HepG2 (cell line): ENCODE results near the gene SASH1. TPM values are rescaled to one million over a fixed set of nuclear protein-coding genes. Genes with fewer than 3 reads are reported as not detected.

Experiments
- ARID4A ChIP-seq: sonication (generic); formaldehyde crosslinking; IDR thresholded peaks from 2 replicates; pipeline ENCODE4 v1.5.0; 2020; ENCODE audit warnings: mild to moderate bottlenecking, missing genetic modification reagents, borderline replicate concordance
- CHCHD3 ChIP-seq: sonication (generic); formaldehyde crosslinking; IDR thresholded peaks from 2 replicates; pipeline ENCODE4 v1.8.0; 2022; ENCODE audit warnings: mild to moderate bottlenecking, missing genetic modification reagents, moderate library complexity
- ERF ChIP-seq: IDR thresholded peaks from 2 replicates; pipeline ENCODE4 v1.6.1; 2018; ENCODE audit warnings: missing biosample characterization, missing genetic modification reagents
- FOXA1 ChIP-seq, 2 experiments: fragments of 450-650 bp in 1 of 2; sonication (generic) in 1 of 2; formaldehyde crosslinking in 1 of 2; IDR thresholded peaks; 2 replicates each; pipeline versions ENCODE4 v1.4.0 to v1.6.1; 2016 to 2020; ENCODE audit warnings: missing genetic modification reagents in 1 of 2
- LBX2 ChIP-seq: sonication (generic); formaldehyde crosslinking; IDR thresholded peaks from 2 replicates; pipeline ENCODE4 v1.5.0; 2020; ENCODE audit warnings: missing genetic modification reagents, mild to moderate bottlenecking, borderline replicate concordance
- MLLT10 ChIP-seq: sonication (generic); formaldehyde crosslinking; IDR thresholded peaks from 2 replicates; pipeline ENCODE4 v1.4.0; 2020; ENCODE audit warnings: missing genetic modification reagents
- NCOR1 ChIP-seq: fragments of 200-600 bp; sonication (generic); IDR thresholded peaks from 2 replicates; pipeline ENCODE4 v1.7.0; 2017; ENCODE audit warnings: antibody characterized with exemption, low read length, borderline replicate concordance
- PAX8 ChIP-seq: sonication (generic); formaldehyde crosslinking; IDR thresholded peaks from 2 replicates; pipeline ENCODE4 v1.8.0; 2022; ENCODE audit warnings: mild to moderate bottlenecking, missing genetic modification reagents, borderline replicate concordance
- POLR2G ChIP-seq: fragments of 200-400 bp; formaldehyde crosslinking; IDR thresholded peaks from 2 replicates; pipeline ENCODE4 v1.6.1; 2018; ENCODE audit warnings: mild to moderate bottlenecking, low read depth, low read length, moderate library complexity
- SIX4 ChIP-seq: sonication (generic); formaldehyde crosslinking; IDR thresholded peaks from 2 replicates; pipeline ENCODE4 v1.4.0; 2020; ENCODE audit warnings: missing genetic modification reagents
- TAF15 ChIP-seq: fragments of 200-400 bp; formaldehyde crosslinking; IDR thresholded peaks from one replicate; pipeline ENCODE4 v1.6.1; 2018; ENCODE audit warnings: mild to moderate bottlenecking, low read depth, low read length; ENCODE audit not compliant: poor library complexity, severe bottlenecking
- TBX3 ChIP-seq: fragments of 450-650 bp; IDR thresholded peaks from 2 replicates; pipeline ENCODE4 v1.6.1; 2017; ENCODE audit warnings: antibody characterized with exemption, mild to moderate bottlenecking, inconsistent platforms, borderline replicate concordance
- TCF12 ChIP-seq, 2 experiments: fragments of 450-650 bp in 1 of 2; sonication (generic) in 1 of 2; formaldehyde crosslinking in 1 of 2; IDR thresholded peaks; 2 replicates each; pipeline versions ENCODE4 v1.6.1 to v1.8.0; 2017 to 2022; ENCODE audit warnings: antibody characterized with exemption in 1 of 2, mild to moderate bottlenecking in 1 of 2, missing genetic modification reagents in 1 of 2, moderate library complexity in 1 of 2
- TRIM24 ChIP-seq: sonication (generic); formaldehyde crosslinking; IDR thresholded peaks from 2 replicates; pipeline ENCODE4 v1.8.0; 2022; ENCODE audit warnings: mild to moderate bottlenecking, missing genetic modification reagents
- ZNF224 ChIP-seq: sonication (generic); formaldehyde crosslinking; IDR thresholded peaks from 2 replicates; pipeline ENCODE4 v1.5.0; 2020; ENCODE audit warnings: mild to moderate bottlenecking, missing genetic modification reagents
- ZNF280B ChIP-seq: sonication (generic); formaldehyde crosslinking; IDR thresholded peaks from 2 replicates; pipeline ENCODE4 v1.5.0; 2020; ENCODE audit warnings: missing genetic modification reagents, mild to moderate bottlenecking, borderline replicate concordance
- ZNF570 ChIP-seq: sonication (generic); formaldehyde crosslinking; IDR thresholded peaks from 2 replicates; pipeline ENCODE4 v1.4.0; 2020; ENCODE audit warnings: mild to moderate bottlenecking, missing genetic modification reagents, borderline replicate concordance
- ZNF619 ChIP-seq: sonication (generic); formaldehyde crosslinking; IDR thresholded peaks from 2 replicates; pipeline ENCODE4 v1.4.0; 2020; ENCODE audit warnings: mild to moderate bottlenecking, missing genetic modification reagents
- ZNF777 ChIP-seq: sonication (generic); formaldehyde crosslinking; IDR thresholded peaks from 2 replicates; pipeline ENCODE4 v1.4.0; 2020; ENCODE audit warnings: missing genetic modification reagents
- ZNF784 ChIP-seq: sonication (generic); formaldehyde crosslinking; IDR thresholded peaks from 2 replicates; pipeline ENCODE4 v1.5.1; 2020; ENCODE audit warnings: missing genetic modification reagents, mild to moderate bottlenecking, borderline replicate concordance
- ZSCAN12 ChIP-seq: sonication (generic); formaldehyde crosslinking; IDR thresholded peaks from 2 replicates; pipeline ENCODE4 v1.9.0; 2021; ENCODE audit warnings: mild to moderate bottlenecking, missing genetic modification reagents
- polyA plus RNA-seq, 8 experiments: library from polyadenylated mRNA; depleted of rRNA in 3 of 8; stranded (reverse) in 7 of 8; unstranded in 1 of 8; fragments of >200 nt; fragmentation: Illumina TruSeq in 4 of 8; extraction: Trizol in 4 of 8; gene quantifications; 2 replicates each; pipeline versions ENCODE4 v1.2.1 to v1.2.3, GENCODE V29; 2011 to 2016; ENCODE audit warnings: low read depth in 4 of 8, missing spikeins in 1 of 8, mixed read lengths in 1 of 8; ENCODE audit not compliant: insufficient read depth in 1 of 8
- total RNA-seq, 5 experiments: library from RNA; depleted of rRNA; stranded (reverse); fragments of >200 nt; fragmentation: Illumina TruSeq; extraction: Trizol; gene quantifications; 2 replicates each; pipeline ENCODE4 v1.2.3, GENCODE V29; 2016; ENCODE audit warnings: low read depth in 1 of 5

The SASH1 gene
- total and polyA plus RNA-seq, 2 of the 13 experiments (the other 11 are each of a cell fraction or from before 2014, with no cell fraction given), result 7.5 to 8.2 TPM

GRCh38 chr6:148559848-148560433 is 217.3 kb downstream of the SASH1 start (continued):
- TF ChIP-seq SIX4 (no peak; the same call in 1 of the 2 replicates), FOXA1 (IDR thresholded peaks at IDR 0.05) (no peak), FOXA1 (CRISPR knock-in tag; IDR thresholded peaks at IDR 0.05) (no peak), ERF (CRISPR knock-in tag) (peak; percentile 26; the same call in 1 of the 2 replicates), ZNF784 (CRISPR knock-in tag) (0 out of 2 replicates have a peak, but pooled peaks have one; percentile 68), MLLT10 (CRISPR knock-in tag) (no peak), ZNF619 (0 out of 2 replicates have a peak, but pooled peaks have one; percentile 62), ZNF777 (CRISPR knock-in tag) (no peak), ZSCAN12 (CRISPR knock-in tag) (0 out of 2 replicates have a peak, but pooled peaks have one; percentile 45), TAF15 (no peak), ZNF224 (CRISPR knock-in tag) (no peak), TBX3 (no peak), TRIM24 (CRISPR knock-in tag) (no peak), LBX2 (CRISPR knock-in tag) (no peak), ZNF570 (CRISPR knock-in tag) (no peak), TCF12 (IDR thresholded peaks at IDR 0.05) (no peak), TCF12 (CRISPR knock-in tag; IDR thresholded peaks at IDR 0.05) (0 out of 2 replicates have a peak, but pooled peaks have one; percentile 32), POLR2G (no peak), ARID4A (peak; percentile 34; the same call in 1 of the 2 replicates), NCOR1 (no peak), CHCHD3 (peak; percentile 49; the same call in 1 of the 2 replicates), ZNF280B (no peak), PAX8 (0 out of 2 replicates have a peak, but pooled peaks have one; percentile 39)
